ENCODE data around the gene NR2C2. TPM values are rescaled to one million over a fixed set of nuclear protein-coding genes. Genes with fewer than 3 reads are reported as not detected.

NR2C2 gene
- total and polyA plus RNA-seq, 9 of the 15 experiments (the other 6 are each of a cell fraction or from before 2014, with no cell fraction given) = 6.1 to 33.0 (median 14.6) TPM

GRCh38 chr3:15071699-15072098 is 124.3 kb downstream of the NR2C2 start:
- Histone ChIP-seq H3K9ac (ENCODE audit: insufficient read depth in 1 of 2, low read depth in 2 of 2, low read length in 2 of 2) (no peak overlapping the region), H3K36me3 (ENCODE audit: control insufficient read depth, insufficient read depth, low read length) (peaks cover 63% of the 10 kb centered on the region), H3K4me2 (ENCODE audit: insufficient read depth, low read length) (no peak overlapping the region), H3K4me1 (replicated peaks in 1 of 2; ENCODE audit: control insufficient read depth in 2 of 2, insufficient read depth in 2 of 2, low read length in 2 of 2) (no peaks in the 10 kb centered on the region), H3K9me3 (replicated peaks; ENCODE audit: control insufficient read depth, insufficient read depth, low read depth, low read length) (no peaks in the 10 kb centered on the region), H3K27ac (ENCODE audit: extremely low read depth, low read depth, low read length) (no peak overlapping the region), H3K79me2 (ENCODE audit: control insufficient read depth, insufficient read depth, low read length) (no peaks in the 10 kb centered on the region), H3K4me3 (no peak overlapping the region), H4K20me1 (replicated peaks; ENCODE audit: control insufficient read depth, insufficient read depth, low read length) (no peaks in the 10 kb centered on the region), H3K9me1 (ENCODE audit: control insufficient read depth, insufficient read depth, low read length) (no peaks in the 10 kb centered on the region), H3K27me3 (ENCODE audit: control insufficient read depth in 2 of 2, insufficient read depth in 2 of 2, low read length in 2 of 2) (no peaks in the 10 kb centered on the region), H2AFZ (ENCODE audit: low read depth, low read length) (no peak overlapping the region)
- WGBS (ENCODE audit: insufficient coverage, low coverage, missing lambda C conversion rate) = 84% methylated on average over 2 of the region's 2 CpGs
- TF ChIP-seq, protein P1, sequence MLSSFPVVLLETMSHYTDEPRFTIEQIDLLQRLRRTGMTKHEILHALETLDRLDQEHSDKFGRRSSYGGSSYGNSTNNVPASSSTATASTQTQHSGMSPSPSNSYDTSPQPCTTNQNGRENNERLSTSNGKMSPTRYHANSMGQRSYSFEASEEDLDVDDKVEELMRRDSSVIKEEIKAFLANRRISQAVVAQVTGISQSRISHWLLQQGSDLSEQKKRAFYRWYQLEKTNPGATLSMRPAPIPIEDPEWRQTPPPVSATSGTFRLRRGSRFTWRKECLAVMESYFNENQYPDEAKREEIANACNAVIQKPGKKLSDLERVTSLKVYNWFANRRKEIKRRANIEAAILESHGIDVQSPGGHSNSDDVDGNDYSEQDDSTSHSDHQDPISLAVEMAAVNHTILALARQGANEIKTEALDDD (IDR thresholded peaks at IDR 0.05) = peak; percentile 87
- TF ChIP-seq ZNF77 (CRISPR knock-in tag; IDR thresholded peaks at IDR 0.05) = no peak
- TF ChIP-seq MEIS2 (IDR thresholded peaks at IDR 0.05; ENCODE audit: partially characterized antibody) = peak; percentile 34
- ChIA-PET POLR2A (interaction anchor here (0.6 to 3.0 kb wide), 7 partner anchors 9 to 284 kb away, joined by 3 to 11 read pairs (median 4); partner anchors contain the start of gene RBSN), CTCF (ENCODE audit: low intra/inter-chr PET ratio) (no interaction called here)
- no peak for ATAC-seq
- no peak for FAIRE-seq
- in situ Hi-C loops (cut with MboI) = no loop called here
- no peak for DNase-seq (ENCODE audit: extremely low read depth in 1 of 4, low spot score in 3 of 4)
- BruUV-seq (replicated peaks) = no TSS peak
- intact Hi-C loops (cut with micrococcal nuclease) = no loop called here

DNA sequence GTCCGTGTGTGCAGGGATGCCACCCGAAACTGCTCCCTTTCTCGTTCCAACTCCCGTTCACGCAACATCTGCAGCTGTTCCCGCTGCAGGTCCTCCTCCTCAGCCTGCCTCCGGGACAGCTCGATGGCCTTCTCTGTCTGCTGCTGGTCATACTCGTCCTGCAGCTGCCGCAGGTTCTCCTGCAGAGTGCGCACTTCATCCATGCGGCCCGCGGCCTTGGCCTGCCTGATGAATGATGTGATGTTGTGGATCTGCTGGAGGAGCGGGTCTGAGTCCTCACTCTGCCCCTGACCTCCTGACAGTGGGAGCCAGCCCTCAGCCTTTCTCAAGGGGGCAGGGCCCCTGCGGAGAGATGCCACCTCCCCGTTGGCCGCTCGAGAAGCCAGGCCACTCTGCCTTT is 127.1 kb downstream of the NR2C2 start:
- in situ Hi-C loops (cut with MboI) (no loop called here), intact Hi-C loops (cut with micrococcal nuclease) (no loop called here)
- no TSS peak for BruUV-seq (replicated peaks)
- 92% methylated on average over 18 of the region's 19 CpGs for WGBS (ENCODE audit: insufficient coverage, low coverage, missing lambda C conversion rate)
- ATAC-seq = no peak
- no peaks in the 10 kb centered on the region for H4K20me1 ChIP-seq (replicated peaks; ENCODE audit: control insufficient read depth, insufficient read depth, low read length)
- no peaks in the 10 kb centered on the region for H3K9me1 ChIP-seq (ENCODE audit: control insufficient read depth, insufficient read depth, low read length)
- no peaks in the 10 kb centered on the region for H3K79me2 ChIP-seq (ENCODE audit: control insufficient read depth, insufficient read depth, low read length)
- TF ChIP-seq ZKSCAN1 (IDR thresholded peaks at IDR 0.05; ENCODE audit: low read depth, low read length) (no peak), POLR2AphosphoS5 (IDR thresholded peaks at IDR 0.05; ENCODE audit: control insufficient read depth, insufficient read depth, low read depth, low read length) (no peak), ASH1L (IDR thresholded peaks at IDR 0.05; ENCODE audit: borderline replicate concordance, low read depth, partially characterized antibody) (no peak), POLR2G (IDR thresholded peaks at IDR 0.05; ENCODE audit: low read depth, low read length) (0 out of 2 replicates have a peak, but pooled peaks have one; percentile 34)
- H3K4me3 ChIP-seq = no peak overlapping the region
- H3K9me3 ChIP-seq (replicated peaks; ENCODE audit: control insufficient read depth, insufficient read depth, low read depth, low read length) = no peaks in the 10 kb centered on the region
- ChIA-PET POLR2A (interaction anchor here (0.8 to 1.2 kb wide), 4 partner anchors 9 to 25 kb away, joined by 3 to 5 read pairs (median 4); partner anchors contain the start of genes MRPS25 and RBSN), CTCF (ENCODE audit: low intra/inter-chr PET ratio) (no interaction called here)
- no peak for DNase-seq (ENCODE audit: extremely low read depth in 1 of 4, low spot score in 3 of 4)
- H3K4me2 ChIP-seq (ENCODE audit: insufficient read depth, low read length) = no peak overlapping the region
- H3K27me3 ChIP-seq (ENCODE audit: control insufficient read depth in 2 of 2, insufficient read depth in 2 of 2, low read length in 2 of 2) = no peaks in the 10 kb centered on the region
- no peak for FAIRE-seq
- peak overlapping the region in 1 of 2 experiments; percentile 36; a peak in 1 of 4 replicates for H3K9ac ChIP-seq (ENCODE audit: insufficient read depth in 1 of 2, low read depth in 2 of 2, low read length in 2 of 2)
- no peak overlapping the region for H2AFZ ChIP-seq (ENCODE audit: low read depth, low read length)
- peaks cover 85% of the 10 kb centered on the region for H3K36me3 ChIP-seq (ENCODE audit: control insufficient read depth, insufficient read depth, low read length)
- H3K4me1 ChIP-seq (replicated peaks in 1 of 2; ENCODE audit: control insufficient read depth in 2 of 2, insufficient read depth in 2 of 2, low read length in 2 of 2) = no peaks in the 10 kb centered on the region
- no peak overlapping the region for H3K27ac ChIP-seq (ENCODE audit: extremely low read depth, low read depth, low read length)
